Stimulated activated CD8-positive, alpha-beta memory T cell treated with anti-CD3 and anti-CD28 coated beads, Interleukin-7, amount 100 ng/mL, for 4 hours (primary cell): ENCODE data around the gene SLC13A5.
A peak's percentile ranks its signal among the peaks of the same experiment; 100 is the strongest.
"Not testable (repeated sequence)": the region's sequence is repeated elsewhere in the genome, so short reads cannot be mapped to it uniquely, and the experiment has no call there.

ENCODE experiments used
- DNase-seq, 2 donors: peaks; one replicate each; pipeline ENCODE4 v3.0.0-alpha.2; 2020; ENCODE audit warnings: low read depth in 2 of 2

Gene SLC13A5

DNA sequence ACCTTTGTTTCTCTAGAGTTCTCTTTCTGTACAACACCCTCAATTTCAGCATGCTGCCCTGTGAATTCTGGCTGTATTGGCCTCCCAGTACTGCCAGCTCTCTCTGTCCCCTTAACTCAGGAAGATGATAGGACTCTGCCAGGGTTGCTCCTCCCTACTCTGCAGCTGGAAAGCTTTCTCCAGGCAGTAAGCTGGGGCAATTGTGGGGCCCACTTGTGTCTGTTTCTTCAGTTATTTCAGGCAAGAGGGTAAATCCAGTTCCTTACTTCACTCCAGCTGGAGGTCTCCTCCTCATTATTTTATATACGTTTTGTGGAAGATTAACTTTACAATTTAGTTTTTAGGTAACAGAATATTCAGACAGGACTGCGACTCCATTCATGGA is 51.7 kb downstream of the SLC13A5 start:
- DNase-seq = no peak

DNA sequence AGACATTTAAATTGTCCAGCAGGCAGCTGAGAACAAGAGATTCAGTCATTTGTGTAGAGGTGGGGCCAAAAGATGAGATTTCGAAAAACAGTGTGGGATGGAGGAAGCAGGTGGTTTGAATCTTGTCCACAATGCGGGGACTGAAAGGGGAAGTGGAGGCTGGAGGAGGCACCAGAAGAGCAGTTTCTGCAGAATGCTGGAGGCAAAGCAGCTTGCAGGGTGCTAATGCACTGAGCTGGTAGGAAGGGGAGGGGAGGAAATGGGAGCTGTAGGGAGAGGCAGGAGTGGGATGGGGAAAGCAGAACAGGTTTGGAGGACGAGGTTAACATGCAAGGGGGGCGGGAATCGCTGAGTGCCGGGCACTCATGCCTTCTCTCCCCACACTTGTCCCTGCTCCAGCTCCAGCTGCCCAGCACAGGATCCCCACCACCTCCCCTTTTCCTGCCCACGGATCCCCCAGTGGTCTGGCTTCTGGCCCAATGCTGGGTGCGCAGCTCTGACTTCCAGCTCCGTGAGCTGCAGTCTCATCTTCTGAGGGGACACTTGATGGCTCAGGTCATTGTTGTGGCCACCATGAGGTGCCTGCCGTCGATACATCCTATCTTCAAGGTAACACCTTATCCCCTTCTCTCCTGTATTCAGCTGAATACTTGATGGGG is 52.2 kb downstream of the SLC13A5 start:
- no peak for DNase-seq

GRCh38 chr17:6660101-6660500 is 53.1 kb downstream of the SLC13A5 start:
- no peak for DNase-seq

DNA sequence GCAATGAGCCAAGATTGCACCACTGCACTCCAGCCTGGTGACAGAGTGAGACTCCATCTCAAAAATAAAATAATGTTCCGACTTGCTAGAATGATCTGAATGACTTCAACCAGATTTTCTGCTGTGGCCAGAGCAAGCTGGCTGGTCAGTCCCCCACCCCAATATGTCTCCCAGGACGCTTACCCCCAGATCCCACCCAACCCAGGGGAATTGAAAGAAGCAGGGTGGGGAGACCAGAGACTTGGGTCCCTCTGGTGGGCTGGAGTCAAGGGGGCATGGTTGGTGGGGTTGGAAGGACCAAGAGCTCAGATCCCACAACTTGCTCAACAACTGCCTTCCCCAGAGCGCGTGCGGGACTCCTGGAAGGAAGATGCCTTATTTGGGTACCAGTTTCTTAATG is 54.8 kb downstream of the SLC13A5 start:
- DNase-seq = not testable (repeated sequence)

- DNase-seq = no peak
These were observed 55.4 kb downstream of the SLC13A5 start for GRCh38 chr17:6657633-6658287.

DNA sequence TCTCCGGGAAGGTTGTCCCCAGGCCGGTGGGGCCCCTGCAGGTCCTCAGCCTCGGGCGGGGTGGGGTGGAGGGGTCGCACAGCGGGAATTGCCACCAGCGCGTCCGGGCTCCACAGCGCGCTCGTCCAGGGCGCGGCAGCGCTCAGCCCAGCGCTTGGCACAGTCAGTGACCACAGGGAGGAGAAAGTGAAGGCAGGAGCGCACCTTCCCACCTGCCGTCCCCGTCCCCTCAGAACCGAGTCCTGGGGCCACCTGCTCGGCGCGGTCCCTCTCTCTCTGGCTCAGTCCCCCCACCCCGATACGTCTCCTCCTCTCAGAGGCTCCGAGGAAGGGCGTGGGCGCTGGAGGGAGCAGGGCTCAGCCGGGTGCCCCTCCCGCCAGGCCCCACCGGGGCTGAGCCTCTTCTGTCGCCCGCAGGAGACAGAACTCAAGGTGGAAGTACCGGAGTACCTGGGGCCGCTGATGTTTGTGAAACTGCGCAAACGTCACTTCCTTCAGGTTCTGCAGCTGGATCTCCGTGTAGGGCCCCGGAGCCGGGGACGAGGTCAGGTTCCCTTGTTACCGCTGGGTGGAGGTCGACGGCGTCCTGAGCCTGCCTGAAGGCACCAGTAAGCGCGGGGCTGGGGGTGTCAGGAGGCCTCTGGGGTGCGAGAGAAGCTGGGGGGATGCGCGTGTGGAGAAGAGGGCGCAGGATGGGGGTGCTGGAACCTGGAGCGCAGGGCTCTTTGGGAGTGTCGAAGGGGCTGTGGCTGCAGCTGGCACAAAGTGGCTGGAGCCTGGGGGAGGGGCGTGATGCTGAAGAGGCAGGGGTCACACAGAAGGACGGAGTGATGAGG is 56.2 kb downstream of the SLC13A5 start:
- DNase-seq = not testable (repeated sequence)

DNA sequence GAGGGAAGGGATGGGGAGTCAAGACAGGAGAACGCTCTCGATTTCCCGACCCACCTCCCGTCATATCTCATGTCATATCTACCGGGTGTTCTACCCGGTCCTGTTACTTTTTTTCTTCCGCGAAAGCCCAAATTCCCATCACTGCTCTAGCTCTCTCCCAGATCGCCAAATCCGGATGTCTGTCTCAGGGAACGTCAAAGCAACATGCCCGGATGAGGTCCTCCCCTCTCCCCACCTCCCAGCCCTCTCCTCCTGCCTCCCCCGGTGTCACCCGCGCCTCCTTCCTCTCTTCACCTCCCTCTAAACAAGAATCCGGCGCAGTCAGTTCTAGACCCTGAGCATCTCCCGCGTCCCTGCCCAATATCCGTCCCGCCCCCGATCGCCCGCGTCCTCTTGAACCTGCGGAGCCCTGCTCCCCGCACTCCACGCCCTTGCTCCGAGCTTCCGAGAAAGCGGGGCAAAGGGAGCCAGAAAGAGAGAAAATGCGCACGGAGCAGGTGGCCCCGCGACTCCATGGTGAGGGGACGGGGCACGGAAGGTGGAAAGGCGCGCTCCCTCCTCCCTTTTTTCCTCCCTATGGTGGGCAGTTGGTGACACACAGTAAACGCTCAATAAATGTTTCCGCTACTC is 57.3 kb downstream of the SLC13A5 start:
- DNase-seq = not testable (repeated sequence)

DNA sequence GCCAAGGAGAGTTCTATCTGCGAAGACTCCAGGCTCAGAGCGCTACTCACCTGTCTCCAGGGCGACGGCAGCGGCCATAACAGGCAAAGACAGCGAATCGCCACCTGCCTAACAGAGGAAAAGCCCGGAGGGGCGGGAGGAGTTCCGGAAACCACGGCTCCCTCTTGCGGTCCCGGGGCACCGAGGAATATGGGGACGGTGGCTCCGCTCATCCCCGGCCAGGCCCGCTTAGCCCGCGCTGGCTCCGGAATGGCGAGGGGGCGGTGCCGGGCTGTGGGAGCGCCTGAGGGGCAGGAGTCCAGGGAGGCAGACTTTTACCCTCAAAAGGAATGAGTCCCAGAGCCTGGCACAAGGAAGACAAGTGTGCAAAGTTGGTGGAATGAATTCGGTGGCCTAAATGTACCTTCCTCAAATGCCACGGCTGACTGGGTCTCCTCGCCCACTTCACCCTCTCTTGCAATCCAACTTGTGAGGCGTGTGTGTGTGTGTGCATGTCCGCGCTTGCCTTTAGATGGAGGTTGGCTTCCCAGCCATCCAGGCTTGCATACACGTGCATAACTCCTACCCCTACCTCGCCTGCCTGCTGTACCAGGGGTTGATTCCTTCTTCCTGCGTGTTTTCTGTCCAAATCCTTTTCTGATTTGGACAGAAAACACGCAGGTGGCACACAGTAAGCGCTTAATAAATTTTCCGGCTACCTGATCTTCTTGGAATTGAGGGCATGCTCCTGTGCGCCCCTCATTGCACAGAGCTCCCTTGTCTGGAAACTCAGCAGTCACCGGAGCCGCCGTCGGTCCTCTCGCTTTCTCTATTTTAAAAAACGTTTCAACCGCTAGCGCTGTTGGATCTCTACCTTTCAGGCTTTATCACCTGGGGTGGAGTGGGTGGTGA is 58.1 kb downstream of the SLC13A5 start:
- DNase-seq = no peak

DNA sequence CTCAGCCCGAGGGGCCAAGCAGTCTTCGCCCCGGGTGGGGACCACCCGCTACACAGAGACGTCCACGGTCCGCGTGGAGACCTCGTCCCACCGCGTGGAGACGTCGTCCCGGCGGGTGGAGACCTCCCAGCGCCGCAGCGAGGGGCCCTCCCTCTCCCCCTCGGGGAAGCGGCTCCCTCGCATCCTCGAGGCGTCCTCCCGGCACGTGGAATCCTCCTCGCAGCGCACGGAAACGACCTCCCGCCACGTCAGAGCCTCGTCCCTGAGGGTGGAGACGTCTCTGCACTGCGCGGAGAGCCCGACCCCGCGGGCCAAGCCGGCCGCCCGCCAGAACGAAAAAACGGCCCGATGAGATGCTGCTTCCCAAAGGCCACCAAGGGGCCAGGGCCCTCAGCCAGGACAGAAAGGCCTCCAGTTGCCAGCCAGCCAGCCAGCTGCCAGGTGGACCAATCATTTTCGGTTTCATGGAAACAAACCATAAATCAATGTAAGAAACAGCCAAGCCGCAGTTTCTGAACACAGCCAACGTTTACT is 61.2 kb downstream of the SLC13A5 start:
- no peak for DNase-seq

DNA sequence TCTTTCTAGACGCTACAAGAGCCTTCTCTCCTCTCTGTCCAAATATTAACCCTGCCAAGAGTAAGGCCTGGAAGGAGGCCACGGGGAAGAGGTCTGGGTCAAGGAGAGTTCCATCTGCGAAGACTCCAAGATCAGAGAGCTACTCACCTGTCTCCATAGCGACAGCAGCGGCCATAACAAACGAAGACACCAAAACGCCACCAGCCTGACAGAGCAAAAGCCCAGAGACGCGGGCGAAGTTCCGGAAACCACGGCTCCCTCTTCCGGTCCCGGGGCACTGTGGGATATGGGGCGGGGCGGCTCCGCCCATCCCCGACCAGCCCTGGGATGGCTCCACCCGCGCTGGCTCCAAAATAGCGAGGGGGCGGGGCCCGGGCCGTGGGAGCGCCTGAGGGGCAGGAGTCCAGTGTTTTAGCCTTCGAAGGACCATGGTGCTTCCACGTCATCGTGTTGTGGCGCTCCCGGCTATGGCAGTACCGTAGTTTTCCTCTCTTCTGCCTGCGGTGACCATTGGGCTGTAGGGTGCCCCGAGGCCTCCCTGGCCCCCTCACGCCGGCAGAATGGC is 61.7 kb downstream of the SLC13A5 start, which contains the start of the genes C17orf100 and MED31:
C17orf100 (plus strand) TSS at position 409 of the 565 bp plus-strand sequence; CDS start at position 561, 152 bp downstream.
MED31 (minus strand) TSS at position 252 of the 565 bp plus-strand sequence; CDS start at position 175, 77 bp downstream.
- DNase-seq = peak; percentile 87 to 91

GRCh38 chr17:6648181-6648580 is 65.0 kb downstream of the SLC13A5 start:
- DNase-seq = no peak

DNA sequence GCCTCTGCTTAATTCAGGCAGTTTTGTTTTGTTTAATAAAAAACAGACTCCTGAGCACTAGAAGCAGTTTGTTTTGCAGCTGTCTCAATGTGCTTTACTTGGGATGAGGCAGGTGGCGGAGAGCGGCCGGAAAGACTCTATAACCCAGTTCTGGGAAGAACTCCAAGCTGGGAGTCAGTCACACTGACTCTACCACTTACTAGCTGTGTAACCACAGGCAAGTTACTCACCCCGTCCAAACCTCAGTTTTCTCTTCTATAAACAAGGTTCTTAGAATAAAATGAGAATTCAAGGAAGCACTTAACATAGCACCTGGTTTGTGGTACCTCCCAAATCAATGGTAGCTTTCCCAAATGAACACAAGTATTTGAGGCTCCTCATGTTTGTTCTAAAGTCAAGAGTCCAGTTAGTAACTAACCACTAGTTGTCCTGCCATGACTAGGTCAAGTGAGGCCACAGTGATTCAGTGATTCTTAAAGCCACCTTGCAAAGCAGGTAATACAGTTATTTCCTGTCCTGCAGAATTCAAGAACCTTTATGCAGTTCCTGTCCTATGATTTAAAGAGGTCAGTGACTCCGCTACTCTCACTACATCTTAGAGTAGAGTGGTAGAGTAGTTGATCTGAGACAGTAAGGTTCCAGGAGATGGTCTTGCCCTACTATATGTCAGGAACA is 69.6 kb downstream of the SLC13A5 start:
- DNase-seq = no peak

DNA sequence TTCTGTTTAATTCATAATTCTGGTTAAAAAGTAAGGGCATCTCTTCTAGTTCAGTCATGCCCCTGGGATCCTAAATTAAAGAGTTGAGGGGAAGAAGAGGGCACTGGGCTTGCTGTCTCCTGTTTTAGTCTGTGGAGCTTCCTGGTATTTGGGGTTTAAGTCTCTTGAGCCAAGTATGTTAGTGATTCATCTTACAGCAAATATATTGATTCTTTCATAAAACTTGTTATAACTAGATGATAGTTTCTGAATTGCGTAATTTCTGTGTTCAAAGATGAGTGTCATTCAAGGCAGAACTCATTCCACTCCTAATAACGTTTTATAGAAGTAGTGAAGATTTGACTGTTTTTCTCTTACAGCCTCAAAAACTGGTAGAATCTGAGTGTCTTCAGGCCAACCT is 70.6 kb downstream of the SLC13A5 start:
- no peak for DNase-seq

- DNase-seq = no peak
These were observed 71.8 kb downstream of the SLC13A5 start for GRCh38 chr17:6641247-6641863.

DNA sequence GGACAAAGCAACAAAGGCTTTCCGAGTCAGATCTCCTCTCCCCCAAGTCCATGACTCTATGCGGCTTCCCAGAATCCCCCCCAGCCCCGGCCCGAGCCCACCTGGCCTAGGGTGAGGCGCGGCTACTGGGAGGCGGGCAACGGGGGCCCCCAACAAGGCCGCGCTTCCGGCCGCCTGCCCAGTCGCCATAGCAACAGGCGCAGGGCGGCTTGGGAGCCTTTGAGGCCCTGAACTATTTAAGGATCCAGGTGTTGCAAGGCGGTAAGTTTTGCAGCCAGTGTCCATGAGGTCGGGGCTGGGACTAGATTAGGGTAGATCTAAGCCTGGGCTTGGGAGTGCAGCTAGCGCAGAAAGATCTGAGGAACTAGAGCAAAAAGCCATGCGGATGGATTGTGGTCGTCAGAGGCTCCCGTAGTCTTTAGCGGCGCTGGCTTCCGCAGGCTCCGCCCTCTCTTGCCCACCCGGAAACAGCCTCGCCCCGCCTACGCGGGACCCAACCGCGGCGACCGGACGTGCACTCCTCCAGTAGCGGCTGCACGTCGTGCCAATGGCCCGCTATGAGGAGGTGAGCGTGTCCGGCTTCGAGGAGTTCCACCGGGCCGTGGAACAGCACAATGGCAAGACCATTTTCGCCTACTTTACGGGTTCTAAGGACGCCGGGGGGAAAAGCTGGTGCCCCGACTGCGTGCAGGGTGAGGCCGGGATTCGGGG is 72.5 kb downstream of the SLC13A5 start, which contains the start of the genes KIAA0753 and TXNDC17:
KIAA0753 (minus strand) TSS at position 176 of the 711 bp plus-strand sequence. CDS start 5,608 bp downstream, outside the sequence.
TXNDC17 (plus strand) TSS at position 525 of the 711 bp plus-strand sequence; CDS start at position 548, 23 bp downstream.
- DNase-seq = peak; percentile 77 to 90

- no peak for DNase-seq
These were observed 73.3 kb downstream of the SLC13A5 start for GRCh38 chr17:6639586-6640535.

DNA sequence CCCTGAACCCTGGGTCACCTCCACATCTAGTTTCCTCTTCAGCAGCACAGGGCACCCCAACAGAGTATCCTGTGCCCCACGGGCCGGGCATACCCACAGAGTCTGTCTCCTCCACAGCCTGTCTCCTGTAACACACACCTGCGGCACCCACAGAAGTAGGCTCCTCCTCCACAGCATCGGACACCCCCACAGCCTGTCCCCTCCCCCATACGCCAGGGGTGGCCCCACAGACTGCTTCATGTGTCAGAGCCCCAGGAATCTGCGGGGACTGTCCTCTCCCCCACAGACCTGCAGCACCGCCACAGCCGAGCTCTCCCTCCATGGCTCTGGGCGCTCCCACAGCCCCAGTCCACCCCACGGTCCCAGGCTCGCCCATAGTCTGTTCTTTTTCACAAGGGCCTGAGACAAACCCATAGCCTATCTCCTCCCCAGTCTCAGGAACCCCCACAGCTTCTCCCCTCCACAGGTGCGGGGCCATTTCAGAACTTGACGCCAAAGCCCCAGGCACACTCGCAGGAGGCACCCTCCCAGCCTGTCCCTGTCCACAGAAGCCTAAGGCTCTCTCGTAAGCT is 74.1 kb downstream of the SLC13A5 start:
- DNase-seq = no peak
